IPS DF 6.9 (cell line): ENCODE measurements around the gene CCNY.

ENCODE experiments used
- DNase-seq: peaks from one replicate; pipeline ENCODE4 v3.0.0-alpha.2; 2013; ENCODE audit warnings: low read depth, low spot score
- H3K27ac ChIP-seq: one replicate; pipeline ENCODE4 v1.5.1; 2013; ENCODE audit warnings: low read length, control low read depth
- H3K27me3 ChIP-seq: 2 replicates; pipeline ENCODE4 v1.6.1; 2013; ENCODE audit warnings: mild to moderate bottlenecking, low read length; ENCODE audit not compliant: control insufficient read depth, insufficient read depth
- H3K36me3 ChIP-seq: 2 replicates; pipeline ENCODE4 v1.6.1; 2013; ENCODE audit warnings: low read length; ENCODE audit not compliant: control insufficient read depth, insufficient read depth
- H3K4me1 ChIP-seq: 2 replicates; pipeline ENCODE4 v1.6.1; 2013; ENCODE audit warnings: low read length; ENCODE audit not compliant: control insufficient read depth, insufficient read depth
- H3K4me3 ChIP-seq: 2 replicates; pipeline ENCODE4 v1.5.1; 2013; ENCODE audit warnings: mild to moderate bottlenecking, low read length
- H3K9me3 ChIP-seq: 2 replicates; pipeline ENCODE4 v1.6.1; 2013; ENCODE audit warnings: low read length, inconsistent platforms; ENCODE audit not compliant: control insufficient read depth, insufficient read depth
- WGBS: extraction: QIAGEN DNeasy Blood & Tissue Kit; methylation state at CpG from one replicate; pipeline ENCODE4 v1.1.7; 2013; ENCODE audit warnings: mixed read lengths, missing lambda C conversion rate; ENCODE audit not compliant: insufficient read length, insufficient coverage; 5-methylcytosine and 5-hydroxymethylcytosine counted together

Gene CCNY

GRCh38 chr10:35384265-35384868, 48.1 kb downstream of the CCNY start:
- H3K27ac ChIP-seq: no peak overlapping the region

GRCh38 chr10:35386594-35387174, 50.4 kb downstream of the CCNY start:
- Histone ChIP-seq H3K9me3 (no peaks in the 10 kb centered on the region; the same call in 1 of the 2 replicates), H3K27me3 (no peaks in the 10 kb centered on the region), H3K4me1 (0 out of 2 replicates have a peak, but pooled peaks cover 1% of the 10 kb centered on the region), H3K4me3 (no peak overlapping the region), H3K27ac (no peak overlapping the region), H3K36me3 (no peaks in the 10 kb centered on the region)
- DNase-seq: no peak
- no CpG with 5 or more reads among the region's 5 CpGs for WGBS

More at GRCh38 chr10:35384265-35384868, 48.1 kb downstream of the CCNY start:
- no peaks in the 10 kb centered on the region for H3K36me3 ChIP-seq
- no CpG with 5 or more reads among the region's 10 CpGs for WGBS
- DNase-seq: no peak
- H3K4me3 ChIP-seq: no peak overlapping the region
- no peaks in the 10 kb centered on the region for H3K9me3 ChIP-seq
- no peaks in the 10 kb centered on the region for H3K27me3 ChIP-seq
- peaks cover 2% of the 10 kb centered on the region; the same call in 1 of the 2 replicates for H3K4me1 ChIP-seq

GRCh38 chr10:35387768-35388167, 51.5 kb downstream of the CCNY start:
- H3K9me3 ChIP-seq: no peaks in the 10 kb centered on the region; the same call in 1 of the 2 replicates
- H3K27me3 ChIP-seq: no peaks in the 10 kb centered on the region
- WGBS: no CpG with 5 or more reads among the region's 2 CpGs
- 0 out of 2 replicates have a peak, but pooled peaks cover 3% of the 10 kb centered on the region for H3K4me1 ChIP-seq
- H3K36me3 ChIP-seq: no peaks in the 10 kb centered on the region
- no peak overlapping the region for H3K4me3 ChIP-seq
- no peak for DNase-seq
- H3K27ac ChIP-seq: no peak overlapping the region

DNA sequence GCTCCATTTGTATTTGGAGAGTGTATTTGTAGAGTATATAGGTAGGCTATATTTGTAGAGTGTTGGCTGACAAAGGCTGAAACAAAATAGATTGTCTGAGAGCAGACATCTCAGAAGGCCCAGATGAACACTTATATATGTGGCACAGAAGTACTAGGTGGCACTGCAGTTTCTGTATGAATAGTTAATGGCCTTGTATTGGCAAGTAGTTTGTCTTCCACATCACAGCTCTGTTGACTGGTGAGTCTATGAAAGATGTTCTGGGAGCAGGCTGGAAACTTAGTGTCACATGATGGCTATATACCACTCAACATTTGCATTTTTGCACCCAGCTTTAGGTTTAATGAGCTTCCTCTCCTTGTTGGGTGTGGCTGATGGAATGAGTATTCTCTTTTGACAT, 51.9 kb downstream of the CCNY start:
- no peaks in the 10 kb centered on the region for H3K36me3 ChIP-seq
- 0 out of 2 replicates have a peak, but pooled peaks cover 3% of the 10 kb centered on the region for H3K4me1 ChIP-seq
- H3K27me3 ChIP-seq: no peaks in the 10 kb centered on the region
- H3K27ac ChIP-seq: no peak overlapping the region
- H3K4me3 ChIP-seq: no peak overlapping the region
- H3K9me3 ChIP-seq: no peaks in the 10 kb centered on the region; the same call in 1 of the 2 replicates
- DNase-seq: no peak

- Histone ChIP-seq H3K9me3 (no peaks in the 10 kb centered on the region; the same call in 1 of the 2 replicates), H3K27ac (no peak overlapping the region), H3K27me3 (no peaks in the 10 kb centered on the region), H3K36me3 (no peaks in the 10 kb centered on the region), H3K4me1 (0 out of 2 replicates have a peak, but pooled peaks cover 3% of the 10 kb centered on the region), H3K4me3 (no peak overlapping the region)
- no CpG with 5 or more reads among the region's 1 CpG for WGBS
- DNase-seq: no peak
Observed at GRCh38 chr10:35388682-35389081, 52.4 kb downstream of the CCNY start.

DNA sequence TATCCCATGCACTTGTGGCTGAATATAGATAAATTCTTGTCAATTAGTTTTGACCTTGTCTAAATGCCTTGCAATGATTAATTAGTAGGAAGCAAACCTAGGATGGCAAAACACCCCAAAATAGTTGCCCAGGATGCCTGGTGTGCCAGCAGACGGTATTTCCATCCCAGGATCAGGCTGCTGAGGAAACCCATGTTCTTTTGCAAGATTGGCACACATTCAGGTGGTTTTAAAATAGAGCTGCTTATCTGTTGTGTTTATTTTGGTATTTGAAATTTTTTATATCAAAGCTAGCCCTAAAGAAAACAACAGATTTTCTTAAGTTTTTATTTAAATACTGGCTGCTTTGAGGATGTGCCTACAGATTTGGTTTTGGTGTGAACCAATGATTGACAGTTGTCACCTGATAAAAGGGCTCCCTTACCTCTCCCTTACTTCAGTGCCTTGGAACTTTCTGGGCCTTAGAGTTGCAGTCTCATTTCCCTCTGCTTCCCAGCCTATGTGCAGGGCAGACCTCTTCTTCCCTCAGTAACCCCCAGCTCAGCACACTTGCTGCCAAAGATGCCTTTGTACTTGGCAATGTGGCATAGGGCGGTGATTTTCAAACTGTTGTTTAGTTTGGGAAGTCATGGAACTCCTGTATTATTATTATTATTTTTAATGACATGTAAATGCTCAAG, 54.0 kb downstream of the CCNY start:
- Histone ChIP-seq H3K27ac (no peak overlapping the region), H3K9me3 (no peaks in the 10 kb centered on the region; the same call in 1 of the 2 replicates), H3K4me3 (no peak overlapping the region), H3K36me3 (no peaks in the 10 kb centered on the region), H3K4me1 (peaks cover 8% of the 10 kb centered on the region), H3K27me3 (no peaks in the 10 kb centered on the region)
- DNase-seq: no peak
- no CpG with 5 or more reads among the region's 2 CpGs for WGBS

DNA sequence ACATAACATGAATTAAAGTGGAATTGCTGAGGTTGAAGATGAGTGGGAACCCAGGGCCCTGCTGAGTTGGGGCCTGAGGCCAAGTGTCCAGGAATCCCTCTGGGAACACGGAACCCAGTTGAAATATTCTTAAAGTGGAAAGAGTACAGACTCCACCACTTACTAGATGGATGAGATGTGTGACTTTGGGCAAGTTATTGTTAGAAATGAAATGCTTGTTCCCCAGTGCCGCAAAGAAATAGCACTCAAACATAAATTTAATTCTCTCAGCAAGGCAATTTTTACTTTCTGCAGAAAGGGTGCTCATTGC, 54.5 kb downstream of the CCNY start:
- H3K4me3 ChIP-seq: no peak overlapping the region
- H3K36me3 ChIP-seq: no peaks in the 10 kb centered on the region
- no peak overlapping the region for H3K27ac ChIP-seq
- DNase-seq: no peak
- H3K4me1 ChIP-seq: peaks cover 12% of the 10 kb centered on the region
- no CpG with 5 or more reads among the region's 2 CpGs for whole genome bisulfite sequencing
- H3K9me3 ChIP-seq: no peaks in the 10 kb centered on the region; the same call in 1 of the 2 replicates
- H3K27me3 ChIP-seq: no peaks in the 10 kb centered on the region

DNA sequence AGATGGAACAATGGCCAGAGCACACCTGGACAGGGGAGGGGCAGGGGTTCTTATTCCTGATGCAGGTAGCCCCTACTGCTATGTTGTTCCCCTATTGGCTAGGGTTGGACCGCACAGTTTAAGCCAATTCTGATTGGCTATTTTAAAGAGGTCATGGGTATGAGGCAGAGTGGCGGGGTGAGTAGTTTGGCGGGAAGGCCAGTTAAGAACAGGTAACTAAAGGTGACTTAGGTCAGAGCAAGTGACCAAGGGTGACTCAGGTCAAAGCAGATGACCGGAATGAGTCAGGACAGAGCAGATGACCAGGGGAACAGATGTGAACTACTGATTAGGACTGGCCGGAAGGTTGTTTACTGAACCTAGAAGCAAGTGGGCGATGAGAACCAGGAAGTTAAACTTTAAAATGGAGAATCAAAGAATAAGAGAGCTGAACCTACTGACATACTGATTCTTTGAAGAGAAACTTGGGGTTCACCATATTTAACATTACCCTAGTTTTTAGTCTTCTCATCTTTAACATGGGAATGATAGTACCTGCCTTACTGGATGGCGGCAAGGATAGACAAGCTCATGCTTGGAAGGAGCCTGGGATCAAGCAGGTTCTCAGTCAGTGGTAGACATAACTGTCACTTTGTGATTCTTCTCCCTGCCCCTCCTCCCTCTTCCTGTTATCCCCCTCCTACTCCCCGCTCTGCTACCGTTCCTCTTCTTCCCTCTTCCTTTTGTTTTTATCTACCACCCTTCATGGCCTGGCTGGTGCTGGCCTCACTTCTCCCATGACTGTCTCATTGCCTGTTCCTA, 55.0 kb downstream of the CCNY start:
- H3K27me3 ChIP-seq: no peaks in the 10 kb centered on the region
- no peak overlapping the region for H3K4me3 ChIP-seq
- peaks cover 16% of the 10 kb centered on the region for H3K4me1 ChIP-seq
- H3K36me3 ChIP-seq: no peaks in the 10 kb centered on the region
- no CpG with 5 or more reads among the region's 9 CpGs for WGBS
- H3K27ac ChIP-seq: no peak overlapping the region
- no peak for DNase-seq
- H3K9me3 ChIP-seq: no peaks in the 10 kb centered on the region; the same call in 1 of the 2 replicates

GRCh38 chr10:35391954-35392262, 55.6 kb downstream of the CCNY start:
- no peak for DNase-seq
- Histone ChIP-seq H3K9me3 (no peaks in the 10 kb centered on the region; the same call in 1 of the 2 replicates), H3K36me3 (no peaks in the 10 kb centered on the region), H3K27me3 (no peaks in the 10 kb centered on the region), H3K27ac (no peak overlapping the region), H3K4me3 (no peak overlapping the region), H3K4me1 (peaks cover 18% of the 10 kb centered on the region)
- no CpG with 5 or more reads among the region's 2 CpGs for WGBS

DNA sequence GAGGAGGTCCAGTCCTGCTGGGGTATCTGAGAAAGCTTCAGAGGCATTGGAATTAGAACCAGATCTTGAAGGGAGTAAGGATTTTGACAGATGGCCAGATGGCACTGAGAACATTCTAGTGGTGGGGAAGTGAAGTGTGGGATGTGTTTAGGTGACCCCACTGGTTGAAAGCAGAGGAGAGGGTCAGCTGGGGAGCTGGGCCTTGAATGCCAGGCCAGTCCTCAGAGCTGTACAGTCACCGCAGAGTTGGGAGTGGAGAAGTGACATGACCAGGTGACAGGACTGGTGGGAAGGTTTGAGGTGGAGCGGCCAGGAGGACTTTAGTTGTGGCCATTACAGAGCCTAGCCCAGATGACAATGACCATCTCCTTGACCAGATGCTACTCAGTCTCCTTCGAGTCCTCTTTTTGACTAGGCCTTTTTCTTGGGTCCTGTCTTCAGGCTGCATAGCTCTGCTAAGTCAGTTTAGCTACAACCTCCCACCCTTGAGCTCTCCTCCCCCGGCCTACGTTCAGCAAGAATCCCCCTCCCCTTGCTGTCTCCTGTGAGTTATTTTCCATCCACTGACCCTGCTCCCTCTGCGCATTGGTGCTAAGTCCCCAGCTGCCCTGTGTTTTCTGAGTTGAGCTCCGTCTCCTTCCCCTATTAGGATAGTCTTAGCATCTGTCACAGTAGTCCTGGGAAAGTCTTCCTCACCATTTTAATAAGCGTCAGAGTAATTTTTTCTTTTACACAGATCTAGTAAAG, 56.3 kb downstream of the CCNY start:
- H3K27me3 ChIP-seq: no peaks in the 10 kb centered on the region
- no peak overlapping the region for H3K27ac ChIP-seq

More for the DNA sequence above, 56.3 kb downstream of the CCNY start:
- no peak overlapping the region for H3K4me3 ChIP-seq
- no peaks in the 10 kb centered on the region; the same call in 1 of the 2 replicates for H3K9me3 ChIP-seq
- DNase-seq: no peak
- WGBS: no CpG with 5 or more reads among the region's 8 CpGs
- peaks cover 18% of the 10 kb centered on the region for H3K4me1 ChIP-seq
- H3K36me3 ChIP-seq: no peaks in the 10 kb centered on the region
